ENCODE data around the gene YPEL4. TPM values are rescaled to one million over a fixed set of nuclear protein-coding genes. Genes with fewer than 3 reads are reported as not detected.
A peak's percentile ranks its signal among the peaks of the same experiment; 100 is the strongest.

The YPEL4 gene
- total RNA-seq, 4 donors from 2014 or later = 0.56 to 0.95 TPM; not detected in 2

- H3K27ac ChIP-seq = peak within 1 kb of the TSS; percentile 80 to 97 (median 92)
- peak within 1 kb of the TSS; percentile 37 to 70 (median 62) for H3K4me3 ChIP-seq
- no peaks in the 10 kb centered on the region for H3K27me3 ChIP-seq
- DNase-seq = no peak
- 30 to 35% methylated on average over 6 to 8 of the region's 10 CpGs for WGBS, 2 donors
- no peaks in the 10 kb centered on the region for H3K36me3 ChIP-seq
- peaks cover 6 to 35% (median 11%) of the 10 kb centered on the region in 3 donors for H3K4me1 ChIP-seq
- intact Hi-C loops (cut with DNase I) = no loop called here
- no peaks in the 10 kb centered on the region for H3K9me3 ChIP-seq
- TF ChIP-seq CTCF (IDR thresholded peaks at IDR 0.05) = no peak
- peak in 1 of 4 donors; percentile 43 for TF ChIP-seq POLR2A (IDR thresholded peaks at IDR 0.05)
Observed at GRCh38 chr11:57597461-57597915, 52.2 kb downstream of the YPEL4 start, which contains the start of gene SERPING1. TSS of gene SERPING1 (plus strand) at chr11:57597685. CDS start at chr11:57598271, 586 bp downstream.

- no peaks in the 10 kb centered on the region for H3K36me3 ChIP-seq
- intact Hi-C loops (cut with DNase I) = no loop called here
- H3K4me3 ChIP-seq = no peak overlapping the region
- 63 to 75% methylated on average over 2 of the region's 5 CpGs for WGBS, 2 donors
- peaks cover 6 to 35% (median 11%) of the 10 kb centered on the region in 3 donors for H3K4me1 ChIP-seq
- H3K27me3 ChIP-seq = no peaks in the 10 kb centered on the region
- peak overlapping the region; percentile 80 to 97 (median 92) for H3K27ac ChIP-seq
- DNase-seq = no peak
- no peak for TF ChIP-seq POLR2A (IDR thresholded peaks at IDR 0.05)
- TF ChIP-seq CTCF (IDR thresholded peaks at IDR 0.05) = no peak
- no peaks in the 10 kb centered on the region for H3K9me3 ChIP-seq
Observed at GRCh38 chr11:57596266-57596885, 53.3 kb downstream of the YPEL4 start.

Small RNA genes within 50 kb of the gene (small RNA-seq; reads per million reads assigned to genes)
- gene MIR130A = 206 to 339 (median 270) reads per million in 4 donors

Other genes starting within 250 kb of the YPEL4 start
- 10 to 100 TPM; 54.1 to 90.9 (median 75.6) TPM for gene SLC43A3, start 222.8 kb downstream of the YPEL4 start, total RNA-seq
- gene RTN4RL2, start 189.4 kb downstream of the YPEL4 start, total RNA-seq = 1 to 10 TPM in 2 of 4 donors, under 1 TPM in 2; 0.66 to 1.1 (median 0.90) TPM
- 10 to 100 TPM in 1 of 4 donors, 1 to 10 TPM in 3; 1.8 to 11.4 (median 4.1) TPM for gene SLC43A1, start 134.2 kb downstream of the YPEL4 start, total RNA-seq
- gene TIMM10, start 119.2 kb downstream of the YPEL4 start, total RNA-seq = 10 to 100 TPM; 33.0 to 47.3 (median 38.7) TPM
- gene SMTNL1, start 112.3 kb downstream of the YPEL4 start, total RNA-seq = not detected
- 10 to 100 TPM; 11.0 to 46.4 (median 22.0) TPM for gene UBE2L6, start 82.2 kb downstream of the YPEL4 start, total RNA-seq
- 100 to 1,000 TPM in 2 of 4 donors, 10 to 100 TPM in 1, 1 to 10 TPM in 1; 9.6 to 376 (median 78.4) TPM for gene SERPING1, start 52.2 kb downstream of the YPEL4 start, total RNA-seq
- 10 to 100 TPM in 3 of 4 donors, 1 to 10 TPM in 1; 9.5 to 26.6 (median 14.7) TPM for gene CLP1, start 7.8 kb upstream of the YPEL4 start, total RNA-seq
- 10 to 100 TPM; 61.4 to 98.4 (median 76.7) TPM for gene ZDHHC5, start 18.2 kb upstream of the YPEL4 start, total RNA-seq
- 10 to 100 TPM in 2 of 4 donors, 1 to 10 TPM in 2; 8.0 to 21.2 (median 9.8) TPM for gene MED19, start 62.3 kb upstream of the YPEL4 start, total RNA-seq
- 10 to 100 TPM; 44.0 to 82.0 (median 70.9) TPM for gene TMX2, start 62.7 kb upstream of the YPEL4 start, total RNA-seq
- 100 to 1,000 TPM in 2 of 4 donors, 10 to 100 TPM in 2; 75.2 to 166 (median 112) TPM for gene SELENOH, start 91.6 kb upstream of the YPEL4 start, total RNA-seq
- not detected for gene BTBD18, start 101.9 kb upstream of the YPEL4 start, total RNA-seq
- 100 to 1,000 TPM; 230 to 308 (median 271) TPM for gene CTNND1, start 111.9 kb upstream of the YPEL4 start, total RNA-seq

Data from esophagus squamous epithelium (tissue), 5 donors.